ENCODE measurements around the gene ERVW-1.

- TF ChIP-seq, protein P1, sequence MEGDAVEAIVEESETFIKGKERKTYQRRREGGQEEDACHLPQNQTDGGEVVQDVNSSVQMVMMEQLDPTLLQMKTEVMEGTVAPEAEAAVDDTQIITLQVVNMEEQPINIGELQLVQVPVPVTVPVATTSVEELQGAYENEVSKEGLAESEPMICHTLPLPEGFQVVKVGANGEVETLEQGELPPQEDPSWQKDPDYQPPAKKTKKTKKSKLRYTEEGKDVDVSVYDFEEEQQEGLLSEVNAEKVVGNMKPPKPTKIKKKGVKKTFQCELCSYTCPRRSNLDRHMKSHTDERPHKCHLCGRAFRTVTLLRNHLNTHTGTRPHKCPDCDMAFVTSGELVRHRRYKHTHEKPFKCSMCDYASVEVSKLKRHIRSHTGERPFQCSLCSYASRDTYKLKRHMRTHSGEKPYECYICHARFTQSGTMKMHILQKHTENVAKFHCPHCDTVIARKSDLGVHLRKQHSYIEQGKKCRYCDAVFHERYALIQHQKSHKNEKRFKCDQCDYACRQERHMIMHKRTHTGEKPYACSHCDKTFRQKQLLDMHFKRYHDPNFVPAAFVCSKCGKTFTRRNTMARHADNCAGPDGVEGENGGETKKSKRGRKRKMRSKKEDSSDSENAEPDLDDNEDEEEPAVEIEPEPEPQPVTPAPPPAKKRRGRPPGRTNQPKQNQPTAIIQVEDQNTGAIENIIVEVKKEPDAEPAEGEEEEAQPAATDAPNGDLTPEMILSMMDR (IDR thresholded peaks at IDR 0.05): no peak
- TF ChIP-seq POLR2A (IDR thresholded peaks at IDR 0.05) (no peak), EP300 (IDR thresholded peaks at IDR 0.05) (no peak)
Observed at GRCh38 chr7:92504563-92504962, 26.8 kb upstream of the ERVW-1 start.

Data from ovary (tissue), 3 donors.